ENCODE data around the gene MAX.

MAX gene

DNA sequence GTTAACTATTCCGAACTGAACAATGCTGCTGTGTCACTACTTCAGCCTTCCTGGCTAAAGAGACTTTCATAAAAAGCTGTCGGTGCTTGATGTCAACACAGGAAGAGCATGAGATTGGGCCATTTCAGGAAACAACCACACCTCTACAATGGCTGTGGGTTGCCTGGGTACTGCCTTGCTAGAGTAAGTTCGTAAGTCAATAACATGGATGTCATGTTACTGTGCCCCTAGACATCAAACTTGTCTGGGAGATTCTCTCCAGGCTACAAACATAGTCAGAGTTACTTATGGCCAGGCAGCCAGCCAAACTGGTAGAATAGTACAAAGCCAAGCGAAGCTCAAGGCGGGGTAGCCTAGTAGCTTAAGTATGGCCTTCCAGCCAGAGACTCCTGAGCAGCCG lies 23.1 kb downstream of the MAX start:
- Histone ChIP-seq H3K4me2 (ENCODE audit: low read length) (no peak overlapping the region), H3K9me3 (ENCODE audit: control insufficient read depth, low read length) (no peaks in the 10 kb centered on the region), H3K36me3 (ENCODE audit: control insufficient read depth, insufficient read depth, low read length) (no peaks in the 10 kb centered on the region), H3K9ac (no peak overlapping the region), H2AFZ (no peak overlapping the region), H3K79me2 (peaks cover 13% of the 10 kb centered on the region), H3K4me3 (ENCODE audit: low read depth, low read length) (no peak overlapping the region), H3K27me3 (ENCODE audit: control insufficient read depth, insufficient read depth, low read length) (no peaks in the 10 kb centered on the region), H3K4me1 (peaks cover 4% of the 10 kb centered on the region), H3K27ac (no peak overlapping the region)
- TF ChIP-seq, protein P1, sequence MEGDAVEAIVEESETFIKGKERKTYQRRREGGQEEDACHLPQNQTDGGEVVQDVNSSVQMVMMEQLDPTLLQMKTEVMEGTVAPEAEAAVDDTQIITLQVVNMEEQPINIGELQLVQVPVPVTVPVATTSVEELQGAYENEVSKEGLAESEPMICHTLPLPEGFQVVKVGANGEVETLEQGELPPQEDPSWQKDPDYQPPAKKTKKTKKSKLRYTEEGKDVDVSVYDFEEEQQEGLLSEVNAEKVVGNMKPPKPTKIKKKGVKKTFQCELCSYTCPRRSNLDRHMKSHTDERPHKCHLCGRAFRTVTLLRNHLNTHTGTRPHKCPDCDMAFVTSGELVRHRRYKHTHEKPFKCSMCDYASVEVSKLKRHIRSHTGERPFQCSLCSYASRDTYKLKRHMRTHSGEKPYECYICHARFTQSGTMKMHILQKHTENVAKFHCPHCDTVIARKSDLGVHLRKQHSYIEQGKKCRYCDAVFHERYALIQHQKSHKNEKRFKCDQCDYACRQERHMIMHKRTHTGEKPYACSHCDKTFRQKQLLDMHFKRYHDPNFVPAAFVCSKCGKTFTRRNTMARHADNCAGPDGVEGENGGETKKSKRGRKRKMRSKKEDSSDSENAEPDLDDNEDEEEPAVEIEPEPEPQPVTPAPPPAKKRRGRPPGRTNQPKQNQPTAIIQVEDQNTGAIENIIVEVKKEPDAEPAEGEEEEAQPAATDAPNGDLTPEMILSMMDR (IDR thresholded peaks at IDR 0.05) = no peak

DNA sequence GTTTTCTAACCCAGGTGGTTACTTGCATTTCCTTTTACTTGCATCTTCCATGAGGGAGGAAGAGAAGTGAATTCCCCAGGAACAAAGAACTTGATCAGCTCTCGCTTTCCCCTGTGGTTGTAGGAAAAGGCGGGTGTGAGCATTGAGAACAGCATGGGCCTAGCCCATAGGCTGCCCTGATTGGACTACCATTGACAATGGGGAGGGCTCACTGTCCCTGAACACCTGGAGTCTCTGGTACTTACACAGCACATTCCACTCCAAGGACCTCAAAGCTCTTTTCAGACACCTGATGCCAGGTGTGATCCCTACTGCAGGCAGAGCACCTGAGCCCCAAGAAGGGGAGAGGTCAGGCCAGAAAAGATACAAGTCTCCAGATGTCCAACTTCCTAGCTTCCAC lies 25.0 kb downstream of the MAX start:
- TF ChIP-seq, protein P1 (IDR thresholded peaks at IDR 0.05) = no peak
- Histone ChIP-seq H3K4me3 (ENCODE audit: low read depth, low read length) (no peak overlapping the region), H3K4me2 (ENCODE audit: low read length) (no peak overlapping the region), H3K79me2 (peaks cover 12% of the 10 kb centered on the region), H3K9ac (no peak overlapping the region), H3K36me3 (ENCODE audit: control insufficient read depth, insufficient read depth, low read length) (no peaks in the 10 kb centered on the region), H2AFZ (no peak overlapping the region), H3K4me1 (peaks cover 19% of the 10 kb centered on the region), H3K9me3 (ENCODE audit: control insufficient read depth, low read length) (no peaks in the 10 kb centered on the region), H3K27ac (no peak overlapping the region), H3K27me3 (ENCODE audit: control insufficient read depth, insufficient read depth, low read length) (no peaks in the 10 kb centered on the region)

DNA sequence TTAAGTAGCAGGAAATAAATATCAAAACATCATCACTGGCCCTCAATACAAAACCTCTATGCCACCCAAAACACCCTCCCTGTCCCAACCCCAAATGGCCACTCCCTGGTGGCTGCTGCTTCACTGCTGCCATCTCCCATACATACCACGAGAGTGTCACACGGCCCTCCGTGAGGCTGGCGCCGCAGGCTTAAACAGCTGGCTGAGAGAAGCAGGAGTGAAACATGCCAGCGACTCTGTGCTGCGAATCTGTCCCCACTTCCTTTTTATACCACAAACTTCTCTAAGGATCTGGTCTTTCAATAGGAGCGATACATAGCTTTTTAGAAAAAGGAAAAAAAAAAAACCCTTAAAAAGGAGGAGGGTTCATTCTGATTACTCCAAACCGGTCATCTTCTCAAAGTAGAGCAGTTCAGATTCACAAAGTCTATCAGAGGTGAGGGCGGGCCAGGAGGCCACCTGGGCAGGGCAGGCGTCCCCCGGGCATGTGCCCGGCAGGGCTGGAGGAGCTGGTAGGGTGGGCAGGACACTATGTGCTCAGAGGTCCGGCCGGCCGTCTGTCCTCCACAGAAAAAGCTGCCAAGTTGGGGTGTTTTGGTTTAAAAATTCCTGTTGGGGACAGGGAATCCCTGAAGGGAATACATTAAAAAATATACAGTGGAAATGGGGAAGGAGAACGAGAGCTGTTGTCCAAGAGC lies 26.5 kb downstream of the MAX start:
- TF ChIP-seq, protein P1 (IDR thresholded peaks at IDR 0.05) = no peak
- Histone ChIP-seq H3K4me1 (peaks cover 19% of the 10 kb centered on the region), H3K79me2 (peaks cover 11% of the 10 kb centered on the region)

DNA sequence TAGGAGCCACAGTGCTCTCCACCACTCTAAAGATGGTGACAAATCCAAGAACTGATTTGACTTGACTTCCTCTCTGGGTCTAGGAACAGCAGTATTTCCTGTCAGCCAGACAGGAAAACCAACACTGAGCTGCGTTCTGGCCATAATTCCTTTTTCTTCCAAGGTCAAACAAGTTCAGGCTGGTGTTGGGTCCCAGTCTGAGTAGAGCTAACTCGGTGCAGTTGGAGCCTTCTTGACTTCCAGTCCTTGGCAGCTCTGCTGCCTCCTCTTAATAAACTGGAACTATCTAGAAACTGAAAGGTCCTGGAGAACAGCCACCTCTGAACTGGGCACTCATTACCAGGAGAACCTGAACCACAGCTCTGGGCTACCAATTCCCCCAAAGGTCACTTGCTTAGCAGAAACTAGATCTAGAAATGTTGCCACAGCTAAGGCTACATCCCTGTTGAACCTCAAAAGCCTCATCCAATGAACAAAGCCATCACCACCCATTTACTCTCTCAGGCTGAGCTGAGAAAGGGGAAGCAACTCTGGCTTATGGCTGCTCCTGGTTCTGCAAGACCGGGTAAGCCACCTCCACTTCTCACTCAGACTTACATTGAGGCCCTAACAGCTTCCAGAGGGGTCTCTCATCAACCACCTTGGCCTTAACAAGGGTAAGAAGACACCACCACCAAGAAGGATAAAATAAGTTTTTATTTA lies 27.7 kb downstream of the MAX start:
- Histone ChIP-seq H3K9me3 (ENCODE audit: control insufficient read depth, low read length) (no peaks in the 10 kb centered on the region), H3K9ac (no peak overlapping the region), H3K79me2 (peaks cover 4% of the 10 kb centered on the region), H3K4me2 (ENCODE audit: low read length) (peak overlapping the region; percentile 2), H3K27me3 (ENCODE audit: control insufficient read depth, insufficient read depth, low read length) (no peaks in the 10 kb centered on the region), H2AFZ (no peak overlapping the region), H3K36me3 (ENCODE audit: control insufficient read depth, insufficient read depth, low read length) (no peaks in the 10 kb centered on the region), H3K4me3 (ENCODE audit: low read depth, low read length) (no peak overlapping the region), H3K27ac (no peak overlapping the region), H3K4me1 (peaks cover 21% of the 10 kb centered on the region)
- TF ChIP-seq, protein P1 (IDR thresholded peaks at IDR 0.05) = no peak

More for the DNA sequence above, 26.5 kb downstream of the MAX start:
- no peak overlapping the region for H3K27ac ChIP-seq
- no peak overlapping the region for H3K9ac ChIP-seq
- H3K36me3 ChIP-seq (ENCODE audit: control insufficient read depth, insufficient read depth, low read length) = no peaks in the 10 kb centered on the region
- no peak overlapping the region for H2AFZ ChIP-seq
- no peaks in the 10 kb centered on the region for H3K27me3 ChIP-seq (ENCODE audit: control insufficient read depth, insufficient read depth, low read length)
- no peaks in the 10 kb centered on the region for H3K9me3 ChIP-seq (ENCODE audit: control insufficient read depth, low read length)
- no peak overlapping the region for H3K4me3 ChIP-seq (ENCODE audit: low read depth, low read length)
- H3K4me2 ChIP-seq (ENCODE audit: low read length) = no peak overlapping the region
